Thymus (tissue), 11 donors: ENCODE data around the gene HMG20B. TPM values are rescaled to one million over a fixed set of nuclear protein-coding genes. Genes with fewer than 3 reads are reported as not detected.

ENCODE experiments used
- DNase-seq, 9 donors: peaks; one replicate each; pipeline ENCODE4 v3.0.0-alpha.2; 2013; ENCODE audit warnings: low spot score in 9 of 9, low read depth in 6 of 9, missing footprints in 1 of 9
- H3K27ac ChIP-seq, 2 donors: one replicate each; pipeline ENCODE4 v1.5.1; 2013; ENCODE audit warnings: control low read depth in 1 of 2, low read depth in 1 of 2, low read length in 1 of 2, mild to moderate bottlenecking in 1 of 2, moderate library complexity in 1 of 2
- H3K27me3 ChIP-seq, 2 donors: one replicate each; pipeline ENCODE4 v1.5.1; 2013; ENCODE audit warnings: low read length in 1 of 2; ENCODE audit not compliant: control insufficient read depth in 2 of 2, insufficient read depth in 1 of 2
- H3K36me3 ChIP-seq, 2 donors: one replicate each; pipeline ENCODE4 v1.5.1; 2013; ENCODE audit warnings: low read length in 1 of 2, mild to moderate bottlenecking in 1 of 2, moderate library complexity in 1 of 2; ENCODE audit not compliant: control insufficient read depth in 2 of 2, insufficient read depth in 2 of 2
- H3K4me1 ChIP-seq, 2 donors: one replicate each; pipeline ENCODE4 v1.5.1; 2013; ENCODE audit warnings: low read length in 2 of 2; ENCODE audit not compliant: control insufficient read depth in 2 of 2, insufficient read depth in 2 of 2
- H3K4me3 ChIP-seq, 2 donors: one replicate each; pipeline ENCODE4 v1.5.1; 2013; ENCODE audit warnings: low read length in 2 of 2, control low read depth in 1 of 2, mild to moderate bottlenecking in 1 of 2
- H3K9me3 ChIP-seq, 2 donors: one replicate each; pipeline ENCODE4 v1.5.1; 2013; ENCODE audit warnings: low read length in 1 of 2, mild to moderate bottlenecking in 1 of 2; ENCODE audit not compliant: control insufficient read depth in 2 of 2, insufficient read depth in 1 of 2
- WGBS: extraction: QIAGEN DNeasy Blood & Tissue Kit; methylation state at CpG from one replicate; pipeline ENCODE4 v1.1.7; 2013; 5-methylcytosine and 5-hydroxymethylcytosine counted together
- polyA plus RNA-seq: library from polyadenylated mRNA; stranded (reverse); fragments of 200-250 nt; gene quantifications from one replicate; pipeline ENCODE4 v1.2.3, GENCODE V29; 2013
- total RNA-seq: library from RNA; stranded (reverse); fragments of 120-200 nt; gene quantifications from one replicate; pipeline ENCODE4 v1.2.4, GENCODE V29; 2013
- donor health status: healthy.

The HMG20B gene
- total and polyA plus RNA-seq, 2 donors: 111 to 116 TPM

- Histone ChIP-seq H3K4me1 (no peaks in the 10 kb centered on the region), H3K27ac (peak overlapping the region in 1 of 2 donors; percentile 34), H3K27me3 (no peaks in the 10 kb centered on the region), H3K4me3 (no peak overlapping the region), H3K9me3 (peaks cover 0 to 8% of the 10 kb centered on the region in 2 donors), H3K36me3 (peaks cover 59 to 61% of the 10 kb centered on the region in 2 donors)
- WGBS: 98% methylated on average over 47 of the region's 47 CpGs
- no peak for DNase-seq
Observed at GRCh38 chr19:3543150-3544057, 29.3 kb upstream of the HMG20B start.

- no peak overlapping the region for H3K27ac ChIP-seq
- no peaks in the 10 kb centered on the region for H3K27me3 ChIP-seq
- no peak overlapping the region for H3K4me3 ChIP-seq
- WGBS: 95% methylated on average over 9 of the region's 9 CpGs
- peaks cover 0 to 8% of the 10 kb centered on the region in 2 donors for H3K9me3 ChIP-seq
- peaks cover 61 to 66% of the 10 kb centered on the region in 2 donors for H3K36me3 ChIP-seq
- DNase-seq: no peak
- H3K4me1 ChIP-seq: peaks cover 0 to 2% of the 10 kb centered on the region in 2 donors
Observed at GRCh38 chr19:3544058-3544376, 28.7 kb upstream of the HMG20B start.

- Histone ChIP-seq H3K27ac (no peak overlapping the region), H3K36me3 (peaks cover 61 to 65% of the 10 kb centered on the region in 2 donors), H3K27me3 (no peaks in the 10 kb centered on the region), H3K4me1 (peaks cover 0 to 2% of the 10 kb centered on the region in 2 donors), H3K9me3 (peaks cover 0 to 1% of the 10 kb centered on the region in 2 donors), H3K4me3 (no peak overlapping the region)
- peak in 5 of 9 donors; percentile 33 to 70 (median 48) for DNase-seq
- whole genome bisulfite sequencing: 83% methylated on average over 30 of the region's 30 CpGs
Observed at GRCh38 chr19:3544742-3545668, 27.7 kb upstream of the HMG20B start.

GRCh38 chr19:3545669-3546034 is 27.1 kb upstream of the HMG20B start:
- Histone ChIP-seq H3K36me3 (peaks cover 63 to 67% of the 10 kb centered on the region in 2 donors), H3K27ac (no peak overlapping the region), H3K9me3 (no peaks in the 10 kb centered on the region), H3K4me3 (no peak overlapping the region), H3K4me1 (peaks cover 0 to 2% of the 10 kb centered on the region in 2 donors), H3K27me3 (no peaks in the 10 kb centered on the region)
- DNase-seq: no peak
- WGBS: 90% methylated on average over 10 of the region's 10 CpGs

GRCh38 chr19:3546119-3546518 is 26.6 kb upstream of the HMG20B start:
- Histone ChIP-seq H3K4me1 (peaks cover 0 to 2% of the 10 kb centered on the region in 2 donors), H3K4me3 (no peak overlapping the region), H3K27me3 (no peaks in the 10 kb centered on the region), H3K36me3 (peaks cover 68 to 72% of the 10 kb centered on the region in 2 donors), H3K27ac (no peak overlapping the region), H3K9me3 (no peaks in the 10 kb centered on the region)
- WGBS: 93% methylated on average over 23 of the region's 23 CpGs
- DNase-seq: no peak

GRCh38 chr19:3547301-3547731 is 25.4 kb upstream of the HMG20B start:
- Histone ChIP-seq H3K27me3 (no peaks in the 10 kb centered on the region), H3K27ac (no peak overlapping the region), H3K4me3 (no peak overlapping the region), H3K4me1 (peaks cover 0 to 4% of the 10 kb centered on the region in 2 donors), H3K9me3 (no peaks in the 10 kb centered on the region), H3K36me3 (peaks cover 72% of the 10 kb centered on the region in 2 donors)
- 95% methylated on average over 15 of the region's 15 CpGs for WGBS
- DNase-seq: no peak

GRCh38 chr19:3547767-3548282 is 24.9 kb upstream of the HMG20B start:
- no peak overlapping the region for H3K27ac ChIP-seq
- no peaks in the 10 kb centered on the region for H3K27me3 ChIP-seq
- no peak overlapping the region for H3K4me3 ChIP-seq
- H3K36me3 ChIP-seq: peaks cover 69 to 70% of the 10 kb centered on the region in 2 donors
- peaks cover 1 to 9% of the 10 kb centered on the region in 2 donors for H3K4me1 ChIP-seq
- 93% methylated on average over 36 of the region's 36 CpGs for WGBS
- H3K9me3 ChIP-seq: no peaks in the 10 kb centered on the region
- DNase-seq: no peak

GRCh38 chr19:3548606-3549005 is 24.1 kb upstream of the HMG20B start:
- H3K27ac ChIP-seq: no peak overlapping the region
- H3K9me3 ChIP-seq: no peaks in the 10 kb centered on the region
- WGBS: 96% methylated on average over 14 of the region's 14 CpGs
- no peaks in the 10 kb centered on the region for H3K27me3 ChIP-seq
- no peak overlapping the region for H3K4me3 ChIP-seq
- H3K4me1 ChIP-seq: peaks cover 6 to 15% of the 10 kb centered on the region in 2 donors
- H3K36me3 ChIP-seq: peaks cover 64 to 65% of the 10 kb centered on the region in 2 donors
- no peak for DNase-seq
